ENCODE data around the gene LRRK1. TPM values are rescaled to one million over a fixed set of nuclear protein-coding genes. Genes with fewer than 3 reads are reported as not detected.

Gene LRRK1
- total and polyA plus RNA-seq, 2 of the 13 experiments (the other 11 are each of a cell fraction or from before 2014, with no cell fraction given), result 0.13 to 1.2 TPM

DNA sequence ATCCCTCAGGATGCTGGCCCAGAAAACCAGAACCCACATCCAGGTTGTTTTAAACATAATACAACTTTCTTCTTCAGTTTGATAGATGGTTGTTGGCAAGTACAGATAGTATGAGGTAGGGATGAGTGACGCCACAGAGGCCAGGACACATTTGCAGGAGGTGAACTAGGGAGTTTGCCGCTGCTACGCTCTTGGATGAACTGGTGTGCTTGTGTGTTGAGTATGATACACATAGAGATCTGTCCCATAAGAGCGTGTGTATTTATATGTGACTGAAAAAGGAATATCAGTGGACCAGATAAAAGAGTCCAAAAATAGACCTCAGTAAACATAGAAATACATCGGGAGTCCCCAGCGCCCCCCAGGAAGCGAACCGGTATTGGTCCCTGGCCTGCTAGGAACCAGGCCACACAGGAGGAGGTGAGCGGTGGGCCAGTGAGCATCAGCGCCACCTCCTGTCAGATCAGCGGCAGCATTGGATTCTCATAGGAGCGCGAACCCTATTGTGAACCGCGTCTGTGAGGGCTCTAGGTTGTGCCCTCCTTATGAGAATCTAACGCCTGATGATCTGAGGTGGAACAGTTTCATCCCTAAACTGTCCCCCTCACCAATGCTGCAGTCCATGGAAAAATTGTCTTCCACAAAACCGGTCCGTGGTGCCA lies 98.1 kb downstream of the LRRK1 start (continued):
- TF ChIP-seq, protein P1, sequence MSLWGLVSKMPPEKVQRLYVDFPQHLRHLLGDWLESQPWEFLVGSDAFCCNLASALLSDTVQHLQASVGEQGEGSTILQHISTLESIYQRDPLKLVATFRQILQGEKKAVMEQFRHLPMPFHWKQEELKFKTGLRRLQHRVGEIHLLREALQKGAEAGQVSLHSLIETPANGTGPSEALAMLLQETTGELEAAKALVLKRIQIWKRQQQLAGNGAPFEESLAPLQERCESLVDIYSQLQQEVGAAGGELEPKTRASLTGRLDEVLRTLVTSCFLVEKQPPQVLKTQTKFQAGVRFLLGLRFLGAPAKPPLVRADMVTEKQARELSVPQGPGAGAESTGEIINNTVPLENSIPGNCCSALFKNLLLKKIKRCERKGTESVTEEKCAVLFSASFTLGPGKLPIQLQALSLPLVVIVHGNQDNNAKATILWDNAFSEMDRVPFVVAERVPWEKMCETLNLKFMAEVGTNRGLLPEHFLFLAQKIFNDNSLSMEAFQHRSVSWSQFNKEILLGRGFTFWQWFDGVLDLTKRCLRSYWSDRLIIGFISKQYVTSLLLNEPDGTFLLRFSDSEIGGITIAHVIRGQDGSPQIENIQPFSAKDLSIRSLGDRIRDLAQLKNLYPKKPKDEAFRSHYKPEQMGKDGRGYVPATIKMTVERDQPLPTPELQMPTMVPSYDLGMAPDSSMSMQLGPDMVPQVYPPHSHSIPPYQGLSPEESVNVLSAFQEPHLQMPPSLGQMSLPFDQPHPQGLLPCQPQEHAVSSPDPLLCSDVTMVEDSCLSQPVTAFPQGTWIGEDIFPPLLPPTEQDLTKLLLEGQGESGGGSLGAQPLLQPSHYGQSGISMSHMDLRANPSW (CRISPR knock-in tag; IDR thresholded peaks at IDR 0.05; ENCODE audit: borderline replicate concordance), result no peak
- TF ChIP-seq ZNF841 (CRISPR knock-in tag; IDR thresholded peaks at IDR 0.05; ENCODE audit: borderline replicate concordance) (no peak), ZNF770 (CRISPR knock-in tag; IDR thresholded peaks at IDR 0.05) (no peak), ZNF281 (CRISPR knock-in tag; IDR thresholded peaks at IDR 0.05; ENCODE audit: borderline replicate concordance) (no peak), HOXA7 (CRISPR knock-in tag; IDR thresholded peaks at IDR 0.05) (no peak), ZSCAN21 (CRISPR knock-in tag; IDR thresholded peaks at IDR 0.05; ENCODE audit: borderline replicate concordance) (no peak), CBX5 (CRISPR knock-in tag; IDR thresholded peaks at IDR 0.05; ENCODE audit: borderline replicate concordance) (no peak), FIP1L1 (IDR thresholded peaks at IDR 0.05; ENCODE audit: borderline replicate concordance, insufficient read depth, low read depth, low read length) (no peak), ZNF136 (CRISPR knock-in tag; IDR thresholded peaks at IDR 0.05; ENCODE audit: low read depth) (no peak), SCMH1 (CRISPR knock-in tag; IDR thresholded peaks at IDR 0.05; ENCODE audit: borderline replicate concordance) (no peak), SIN3A (IDR thresholded peaks at IDR 0.05; ENCODE audit: borderline replicate concordance, low read depth, low read length) (no peak), WIZ (CRISPR knock-in tag; IDR thresholded peaks at IDR 0.05) (no peak)
- TF ChIP-seq, protein P2, sequence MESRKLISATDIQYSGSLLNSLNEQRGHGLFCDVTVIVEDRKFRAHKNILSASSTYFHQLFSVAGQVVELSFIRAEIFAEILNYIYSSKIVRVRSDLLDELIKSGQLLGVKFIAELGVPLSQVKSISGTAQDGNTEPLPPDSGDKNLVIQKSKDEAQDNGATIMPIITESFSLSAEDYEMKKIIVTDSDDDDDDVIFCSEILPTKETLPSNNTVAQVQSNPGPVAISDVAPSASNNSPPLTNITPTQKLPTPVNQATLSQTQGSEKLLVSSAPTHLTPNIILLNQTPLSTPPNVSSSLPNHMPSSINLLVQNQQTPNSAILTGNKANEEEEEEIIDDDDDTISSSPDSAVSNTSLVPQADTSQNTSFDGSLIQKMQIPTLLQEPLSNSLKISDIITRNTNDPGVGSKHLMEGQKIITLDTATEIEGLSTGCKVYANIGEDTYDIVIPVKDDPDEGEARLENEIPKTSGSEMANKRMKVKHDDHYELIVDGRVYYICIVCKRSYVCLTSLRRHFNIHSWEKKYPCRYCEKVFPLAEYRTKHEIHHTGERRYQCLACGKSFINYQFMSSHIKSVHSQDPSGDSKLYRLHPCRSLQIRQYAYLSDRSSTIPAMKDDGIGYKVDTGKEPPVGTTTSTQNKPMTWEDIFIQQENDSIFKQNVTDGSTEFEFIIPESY (CRISPR knock-in tag; IDR thresholded peaks at IDR 0.05), result peak; percentile 99
